Fibroblast of pulmonary artery (primary cell): ENCODE measurements around the gene COX7A2.

Experiments used
- DNase-seq: peaks from one replicate; pipeline ENCODE4 v3.0.0-alpha.2; 2010; ENCODE audit warnings: low read depth
- H3K4me3 ChIP-seq: replicated peaks from 2 replicates; pipeline ENCODE4 v1.5.1; 2011; ENCODE audit warnings: low read depth, mild to moderate bottlenecking, control low read depth, low read length, moderate library complexity
- TF ChIP-seq, protein P1 (sequence below): IDR thresholded peaks from 2 replicates; pipeline ENCODE4 v1.5.1; 2011; ENCODE audit warnings: mild to moderate bottlenecking, control low read depth, low read length, inconsistent platforms; ENCODE audit errors: missing control alignments

The COX7A2 gene

DNA sequence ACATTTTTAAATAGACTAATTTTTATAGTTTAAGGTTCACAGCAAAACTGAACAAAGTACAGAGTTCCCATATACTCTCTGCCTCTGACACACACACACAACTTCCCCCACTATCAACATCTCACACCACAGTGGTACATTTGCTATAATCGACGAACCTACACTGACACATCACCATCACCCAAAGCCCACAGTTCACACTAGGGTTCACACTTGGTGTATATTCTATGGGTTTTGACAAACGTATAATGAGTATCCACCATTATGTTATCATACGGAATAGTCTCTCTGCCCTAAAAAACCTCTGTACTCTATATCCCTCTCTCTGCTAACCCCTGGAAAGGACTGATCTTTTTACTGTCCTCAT, 25.4 kb upstream of the COX7A2 start:
- H3K4me3 ChIP-seq: no peak overlapping the region
- DNase-seq: no peak
- TF ChIP-seq, protein P1, sequence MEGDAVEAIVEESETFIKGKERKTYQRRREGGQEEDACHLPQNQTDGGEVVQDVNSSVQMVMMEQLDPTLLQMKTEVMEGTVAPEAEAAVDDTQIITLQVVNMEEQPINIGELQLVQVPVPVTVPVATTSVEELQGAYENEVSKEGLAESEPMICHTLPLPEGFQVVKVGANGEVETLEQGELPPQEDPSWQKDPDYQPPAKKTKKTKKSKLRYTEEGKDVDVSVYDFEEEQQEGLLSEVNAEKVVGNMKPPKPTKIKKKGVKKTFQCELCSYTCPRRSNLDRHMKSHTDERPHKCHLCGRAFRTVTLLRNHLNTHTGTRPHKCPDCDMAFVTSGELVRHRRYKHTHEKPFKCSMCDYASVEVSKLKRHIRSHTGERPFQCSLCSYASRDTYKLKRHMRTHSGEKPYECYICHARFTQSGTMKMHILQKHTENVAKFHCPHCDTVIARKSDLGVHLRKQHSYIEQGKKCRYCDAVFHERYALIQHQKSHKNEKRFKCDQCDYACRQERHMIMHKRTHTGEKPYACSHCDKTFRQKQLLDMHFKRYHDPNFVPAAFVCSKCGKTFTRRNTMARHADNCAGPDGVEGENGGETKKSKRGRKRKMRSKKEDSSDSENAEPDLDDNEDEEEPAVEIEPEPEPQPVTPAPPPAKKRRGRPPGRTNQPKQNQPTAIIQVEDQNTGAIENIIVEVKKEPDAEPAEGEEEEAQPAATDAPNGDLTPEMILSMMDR: no peak

DNA sequence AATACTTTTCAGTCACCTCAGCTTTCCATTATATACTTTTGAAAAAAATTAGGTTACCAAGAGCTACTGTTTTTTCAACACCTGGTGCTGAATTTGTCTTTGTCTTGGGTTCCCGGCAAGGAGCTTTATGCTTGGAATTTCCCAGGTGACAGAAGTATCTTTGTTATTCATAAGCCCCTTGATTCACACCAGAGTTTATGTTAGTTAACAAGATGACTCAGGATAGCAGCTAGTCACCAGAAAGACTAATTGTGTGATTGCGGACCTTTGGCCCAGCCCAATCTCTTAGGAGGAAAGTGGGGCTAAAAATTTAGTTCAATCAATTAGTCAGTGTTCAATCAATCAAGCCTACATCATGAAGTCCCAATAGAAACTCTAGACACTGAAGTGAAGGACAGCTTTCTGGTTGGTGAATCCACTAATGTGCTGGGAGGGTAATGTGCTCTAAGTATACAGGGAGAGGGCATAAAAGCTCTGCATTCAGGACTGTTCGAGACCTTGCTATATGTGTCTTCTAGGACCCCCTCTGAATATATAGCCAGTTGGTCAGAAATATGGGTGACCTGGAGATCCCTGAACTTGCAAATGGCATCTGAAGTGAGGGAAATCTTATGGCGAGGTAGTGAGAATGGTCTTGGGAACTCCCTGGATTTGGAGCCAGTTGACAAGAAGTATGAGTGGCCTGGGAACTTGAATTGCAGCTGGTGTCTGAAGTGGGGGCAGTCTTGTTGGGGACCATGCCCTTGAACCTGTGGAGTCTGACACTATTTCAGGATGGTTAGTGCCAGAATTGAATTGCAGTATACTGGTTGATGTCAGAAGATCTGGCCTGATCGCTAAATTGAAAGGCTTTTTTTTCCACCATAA, 24.8 kb upstream of the COX7A2 start:
- TF ChIP-seq, protein P1: no peak
- no peak for DNase-seq
- H3K4me3 ChIP-seq: no peak overlapping the region

DNA sequence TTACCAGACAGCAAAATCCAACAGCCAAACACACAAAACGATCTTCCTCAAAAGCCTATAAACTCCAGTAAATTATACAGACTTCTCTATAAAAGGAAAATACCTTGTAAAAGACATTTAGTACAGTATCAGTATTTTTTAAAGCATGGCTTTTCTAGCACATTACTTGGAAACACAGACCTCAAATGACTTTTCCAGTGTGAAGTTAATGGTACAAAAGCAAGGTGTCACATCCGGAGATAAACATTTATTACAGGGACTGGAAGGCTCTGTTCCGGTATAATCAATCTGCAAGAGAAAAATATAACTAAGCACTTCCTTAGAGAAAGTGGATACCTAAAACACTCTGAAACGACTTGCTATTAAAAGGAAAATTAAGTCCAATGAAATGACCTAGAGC, 23.9 kb upstream of the COX7A2 start:
- no peak overlapping the region for H3K4me3 ChIP-seq
- DNase-seq: no peak
- TF ChIP-seq, protein P1: no peak

DNA sequence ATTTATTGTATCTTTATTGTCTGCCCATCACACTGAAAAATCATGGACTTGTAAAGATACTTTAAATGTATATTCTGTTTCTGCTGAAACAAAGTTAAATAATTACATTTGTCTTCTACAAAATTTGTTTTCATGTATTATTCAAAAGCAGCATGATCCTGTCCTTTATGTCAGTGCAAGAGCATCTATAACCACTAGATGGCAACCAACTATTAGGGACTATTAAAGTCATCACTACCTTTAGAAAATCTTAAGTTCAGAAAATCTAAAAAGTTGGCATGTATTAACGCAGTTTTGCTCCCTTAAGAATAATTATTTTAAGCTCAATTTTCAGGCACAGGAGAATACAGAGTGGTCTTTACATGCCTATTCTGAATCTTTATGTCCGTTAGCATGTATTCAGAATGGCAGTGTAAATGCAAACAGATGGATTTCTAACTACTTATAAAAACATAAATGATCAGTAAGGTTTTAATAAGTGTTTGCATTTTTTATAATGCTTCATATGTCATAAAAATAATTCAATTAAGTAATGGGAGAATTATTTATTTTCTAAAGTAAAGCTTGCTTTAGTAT, 23.2 kb upstream of the COX7A2 start:
- DNase-seq: peak; percentile 77
- H3K4me3 ChIP-seq: no peak overlapping the region
- TF ChIP-seq, protein P1: peak; percentile 90

DNA sequence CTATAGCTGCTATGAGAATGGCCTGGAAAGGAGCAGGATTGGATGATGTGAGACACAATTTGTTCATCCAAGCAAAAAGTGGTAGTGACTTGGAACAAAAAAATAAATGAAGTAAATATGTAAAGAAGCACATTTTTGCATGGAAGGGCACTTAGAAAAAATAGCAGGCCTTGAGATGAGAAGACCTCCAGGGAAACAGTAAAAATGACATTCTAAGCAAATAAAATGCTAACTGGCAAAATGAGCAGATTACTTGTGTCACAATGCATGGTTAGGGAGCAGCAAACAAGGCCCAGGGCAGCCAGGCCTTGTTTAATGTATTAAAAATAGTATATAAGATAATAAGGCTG, 19.8 kb upstream of the COX7A2 start:
- H3K4me3 ChIP-seq: no peak overlapping the region
- DNase-seq: no peak
- TF ChIP-seq, protein P1: no peak

DNA sequence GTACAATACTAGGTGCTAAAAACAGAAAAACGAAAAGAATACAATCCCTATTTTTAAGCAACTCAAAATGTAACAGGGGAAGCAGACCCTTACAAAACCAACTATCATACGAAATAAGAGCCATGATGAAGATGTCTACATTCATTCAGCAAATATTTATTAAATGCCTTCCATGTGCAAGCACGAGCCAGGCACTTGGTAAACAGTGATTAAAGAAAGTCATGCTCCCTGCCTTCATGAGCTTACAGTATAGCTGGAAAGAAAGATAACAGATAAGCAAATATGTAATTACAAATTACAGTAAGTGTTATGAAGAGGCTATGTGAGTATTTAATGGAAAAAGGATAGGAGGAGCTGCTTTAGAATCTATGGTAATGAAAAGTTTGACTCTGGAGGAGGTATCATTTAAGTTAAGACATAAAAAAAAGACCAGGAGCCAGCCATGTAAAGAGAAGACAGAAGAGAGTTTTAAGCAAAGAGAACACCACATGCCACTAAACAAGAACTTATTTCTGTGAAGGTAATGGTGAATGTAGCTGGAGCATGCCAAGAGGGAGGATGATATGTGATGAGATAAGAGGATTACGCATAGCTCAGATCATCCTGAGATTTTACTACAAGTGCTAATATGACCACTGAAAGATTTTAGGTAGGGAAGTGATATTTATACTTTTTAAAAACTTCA, 19.3 kb upstream of the COX7A2 start:
- no peak for DNase-seq
- TF ChIP-seq, protein P1: no peak
- no peak overlapping the region for H3K4me3 ChIP-seq

DNA sequence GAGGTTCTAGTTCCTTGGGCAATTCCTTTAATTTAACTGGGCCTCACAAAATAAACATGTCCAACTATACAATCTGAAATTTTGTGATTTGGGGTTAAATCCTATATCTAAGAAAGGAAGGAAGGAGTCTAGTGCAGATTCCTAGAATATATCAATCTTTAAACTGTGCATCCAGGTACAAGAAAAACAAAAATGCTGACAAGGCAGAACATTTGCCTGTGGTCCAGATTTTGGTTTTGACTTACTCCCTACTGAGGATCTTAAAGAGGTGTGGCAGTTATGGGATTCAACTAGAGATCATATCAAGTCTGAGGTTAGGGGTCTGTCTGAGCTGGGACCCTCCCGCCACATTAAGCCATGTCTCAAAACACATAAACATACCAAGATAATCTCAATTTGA, 17.7 kb upstream of the COX7A2 start:
- TF ChIP-seq, protein P1: no peak
- H3K4me3 ChIP-seq: no peak overlapping the region
- DNase-seq: no peak
